ENCODE measurements around the gene TPPP.

TPPP gene

GRCh38 chr5:673831-674629, 19.1 kb downstream of the TPPP start:
- Histone ChIP-seq H3K4me1 (ENCODE audit: insufficient read depth, insufficient read length) (peaks cover 18% of the 10 kb centered on the region), H3K27me3 (ENCODE audit: insufficient read depth, insufficient read length) (no peaks in the 10 kb centered on the region), H3K9ac (ENCODE audit: insufficient read length, low read depth) (peak overlapping the region; percentile 42), H3K4me3 (ENCODE audit: insufficient read length, low read depth) (no peak overlapping the region), H3K9me3 (ENCODE audit: insufficient read depth, low read length) (no peaks in the 10 kb centered on the region), H3K36me3 (ENCODE audit: insufficient read depth, insufficient read length, low read length) (no peaks in the 10 kb centered on the region)
- no peak for DNase-seq (ENCODE audit: low read depth, low spot score)
- no peak for TF ChIP-seq YY1 (IDR thresholded peaks at IDR 0.05; ENCODE audit: insufficient read depth, insufficient read length)
- TF ChIP-seq ZNF274 (IDR thresholded peaks at IDR 0.05; ENCODE audit: low read depth, low read length): no peak
- TF ChIP-seq SUZ12 (IDR thresholded peaks at IDR 0.05; ENCODE audit: extremely low read depth, insufficient read depth, insufficient read length): no peak

- H3K9ac ChIP-seq (ENCODE audit: insufficient read length, low read depth): peak overlapping the region; percentile 42
- H3K27me3 ChIP-seq (ENCODE audit: insufficient read depth, insufficient read length): no peaks in the 10 kb centered on the region
- no peaks in the 10 kb centered on the region for H3K9me3 ChIP-seq (ENCODE audit: insufficient read depth, low read length)
- H3K4me3 ChIP-seq (ENCODE audit: insufficient read length, low read depth): no peak overlapping the region
- no peak for DNase-seq (ENCODE audit: low read depth, low spot score)
- TF ChIP-seq SUZ12 (IDR thresholded peaks at IDR 0.05; ENCODE audit: extremely low read depth, insufficient read depth, insufficient read length) (no peak), ZNF274 (IDR thresholded peaks at IDR 0.05; ENCODE audit: low read depth, low read length) (no peak), YY1 (IDR thresholded peaks at IDR 0.05; ENCODE audit: insufficient read depth, insufficient read length) (no peak)
- H3K4me1 ChIP-seq (ENCODE audit: insufficient read depth, insufficient read length): peaks cover 18% of the 10 kb centered on the region
- H3K36me3 ChIP-seq (ENCODE audit: insufficient read depth, insufficient read length, low read length): peaks cover 6% of the 10 kb centered on the region
Observed at GRCh38 chr5:673161-673830, 19.9 kb downstream of the TPPP start.

- TF ChIP-seq YY1 (IDR thresholded peaks at IDR 0.05; ENCODE audit: insufficient read depth, insufficient read length) (no peak), SUZ12 (IDR thresholded peaks at IDR 0.05; ENCODE audit: extremely low read depth, insufficient read depth, insufficient read length) (no peak), ZNF274 (IDR thresholded peaks at IDR 0.05; ENCODE audit: low read depth, low read length) (no peak)
- H3K4me1 ChIP-seq (ENCODE audit: insufficient read depth, insufficient read length): peaks cover 18% of the 10 kb centered on the region
- H3K9me3 ChIP-seq (ENCODE audit: insufficient read depth, low read length): no peaks in the 10 kb centered on the region
- H3K27me3 ChIP-seq (ENCODE audit: insufficient read depth, insufficient read length): no peaks in the 10 kb centered on the region
- H3K4me3 ChIP-seq (ENCODE audit: insufficient read length, low read depth): no peak overlapping the region
- DNase-seq (ENCODE audit: low read depth, low spot score): peak; percentile 47
- peaks cover 9% of the 10 kb centered on the region for H3K36me3 ChIP-seq (ENCODE audit: insufficient read depth, insufficient read length, low read length)
- peak overlapping the region; percentile 21 for H3K9ac ChIP-seq (ENCODE audit: insufficient read length, low read depth)
Observed at GRCh38 chr5:672329-673160, 20.6 kb downstream of the TPPP start.

GRCh38 chr5:671459-672328, 21.5 kb downstream of the TPPP start:
- TF ChIP-seq SUZ12 (IDR thresholded peaks at IDR 0.05; ENCODE audit: extremely low read depth, insufficient read depth, insufficient read length) (no peak), ZNF274 (IDR thresholded peaks at IDR 0.05; ENCODE audit: low read depth, low read length) (no peak), YY1 (IDR thresholded peaks at IDR 0.05; ENCODE audit: insufficient read depth, insufficient read length) (no peak)
- Histone ChIP-seq H3K9ac (ENCODE audit: insufficient read length, low read depth) (peak overlapping the region; percentile 21), H3K27me3 (ENCODE audit: insufficient read depth, insufficient read length) (no peaks in the 10 kb centered on the region), H3K4me3 (ENCODE audit: insufficient read length, low read depth) (no peak overlapping the region), H3K9me3 (ENCODE audit: insufficient read depth, low read length) (no peaks in the 10 kb centered on the region), H3K36me3 (ENCODE audit: insufficient read depth, insufficient read length, low read length) (peaks cover 18% of the 10 kb centered on the region), H3K4me1 (ENCODE audit: insufficient read depth, insufficient read length) (peaks cover 18% of the 10 kb centered on the region)
- peak; percentile 36 for DNase-seq (ENCODE audit: low read depth, low spot score)

- no peak overlapping the region for H3K4me3 ChIP-seq (ENCODE audit: insufficient read length, low read depth)
- H3K9ac ChIP-seq (ENCODE audit: insufficient read length, low read depth): peak overlapping the region; percentile 32
- TF ChIP-seq SUZ12 (IDR thresholded peaks at IDR 0.05; ENCODE audit: extremely low read depth, insufficient read depth, insufficient read length): no peak
- TF ChIP-seq YY1 (IDR thresholded peaks at IDR 0.05; ENCODE audit: insufficient read depth, insufficient read length): no peak
- no peak for TF ChIP-seq ZNF274 (IDR thresholded peaks at IDR 0.05; ENCODE audit: low read depth, low read length)
- H3K4me1 ChIP-seq (ENCODE audit: insufficient read depth, insufficient read length): peaks cover 18% of the 10 kb centered on the region
- H3K36me3 ChIP-seq (ENCODE audit: insufficient read depth, insufficient read length, low read length): peaks cover 26% of the 10 kb centered on the region
- H3K9me3 ChIP-seq (ENCODE audit: insufficient read depth, low read length): no peaks in the 10 kb centered on the region
- no peak for DNase-seq (ENCODE audit: low read depth, low spot score)
- no peaks in the 10 kb centered on the region for H3K27me3 ChIP-seq (ENCODE audit: insufficient read depth, insufficient read length)
Observed at GRCh38 chr5:670396-671270, 22.5 kb downstream of the TPPP start.
